H1 (cell line): ENCODE results near the gene PCDHB7. TPM values are rescaled to one million over a fixed set of nuclear protein-coding genes. Genes with fewer than 3 reads are reported as not detected.

Source experiments
- CTCF ChIA-PET: fragments of 300-600 bp; sonication (Branson Sonifier 250); formaldehyde crosslinking; loops from one replicate; lab custom pipeline; 2021; ENCODE audit not compliant: partially characterized antibody; lab: Charles Lee
- POLR2A ChIA-PET: fragments of 300-600 bp; sonication (Branson Sonifier 250); formaldehyde crosslinking; loops from one replicate; lab custom pipeline; 2021; ENCODE audit warnings: inconsistent platforms; ENCODE audit not compliant: partially characterized antibody; lab: Charles Lee
- DNase-seq, 2 experiments: peaks; one replicate each; pipeline versions ENCODE4 v3.0.0 to v3.0.0-alpha.2; 2010 to 2022; ENCODE audit warnings: low spot score in 2 of 2, low read depth in 1 of 2, mixed read lengths in 1 of 2
- FAIRE-seq: peaks from 2 replicates; lab custom pipeline; 2011; peaks lifted over from hg19 to GRCh38; lab: Jason Lieb, UNC
- H2AFZ ChIP-seq: 2 replicates; pipeline ENCODE4 v1.8.1; 2012; ENCODE audit warnings: low read length, inconsistent platforms
- H2AK5ac ChIP-seq: 2 replicates; pipeline ENCODE4 v1.6.1; 2013; ENCODE audit warnings: low read depth, low read length
- H2BK120ac ChIP-seq: replicated peaks from 2 replicates; pipeline ENCODE3; 2013; ENCODE audit warnings: low read depth, low read length, inconsistent platforms
- H2BK12ac ChIP-seq: 2 replicates; pipeline ENCODE4 v1.6.1; 2013; ENCODE audit warnings: low read depth, low read length
- H2BK15ac ChIP-seq: 2 replicates; pipeline ENCODE4 v1.6.1; 2013; ENCODE audit warnings: low read length
- H2BK20ac ChIP-seq: 2 replicates; pipeline ENCODE4 v1.6.1; 2013; ENCODE audit warnings: low read length
- H2BK5ac ChIP-seq: 2 replicates; pipeline ENCODE4 v1.6.1; 2013; ENCODE audit warnings: low read depth, low read length
- H3K14ac ChIP-seq: 2 replicates; pipeline ENCODE4 v1.6.1; 2013; ENCODE audit warnings: inconsistent platforms; ENCODE audit not compliant: insufficient read length
- H3K18ac ChIP-seq: 2 replicates; pipeline ENCODE4 v1.6.1; 2013; ENCODE audit warnings: low read length; ENCODE audit errors: extremely low read depth
- H3K23ac ChIP-seq: 2 replicates; pipeline ENCODE4 v1.6.1; 2013; ENCODE audit warnings: inconsistent platforms; ENCODE audit not compliant: insufficient read length
- H3K23me2 ChIP-seq: 2 replicates; pipeline ENCODE4 v1.6.1; 2013; ENCODE audit warnings: low read depth, low read length
- H3K27ac ChIP-seq: 2 replicates; pipeline ENCODE4 v1.6.1; 2011; ENCODE audit warnings: low read depth, low read length, inconsistent platforms
- H3K27me3 ChIP-seq, 4 experiments: replicated peaks in 1 of 4; 1 replicate in 1 of 4; 2 replicates in 3 of 4; pipeline versions ENCODE4 v1.6.1 to v1.8.1; 2011 to 2013; ENCODE audit warnings: low read length in 3 of 4, mild to moderate bottlenecking in 3 of 4, inconsistent platforms in 2 of 4, mixed read lengths in 2 of 4, moderate library complexity in 1 of 4; ENCODE audit not compliant: control insufficient read depth in 3 of 4, insufficient read depth in 3 of 4; ENCODE audit errors: extremely low read depth in 1 of 4
- H3K36me3 ChIP-seq, 4 experiments: 2 replicates each; pipeline versions ENCODE4 v1.6.1 to v1.8.1; 2011 to 2013; ENCODE audit warnings: mild to moderate bottlenecking in 4 of 4, low read length in 3 of 4, moderate library complexity in 2 of 4, control low read depth in 1 of 4, inconsistent platforms in 1 of 4; ENCODE audit not compliant: insufficient read depth in 4 of 4, control insufficient read depth in 2 of 4
- H3K4ac ChIP-seq: replicated peaks from 2 replicates; pipeline ENCODE3; 2013; ENCODE audit warnings: low read length, low read depth, mixed read lengths, inconsistent platforms; ENCODE audit not compliant: insufficient read length
- H3K4me1 ChIP-seq, 4 experiments: replicated peaks in 1 of 4; 1 replicate in 1 of 4; 2 replicates in 3 of 4; pipeline versions ENCODE4 v1.6.1 to v1.8.1; 2011 to 2013; ENCODE audit warnings: low read length in 3 of 4, inconsistent platforms in 2 of 4, mixed read lengths in 1 of 4; ENCODE audit not compliant: insufficient read depth in 4 of 4, control insufficient read depth in 3 of 4
- H3K4me2 ChIP-seq, 2 experiments: 2 replicates each; pipeline versions ENCODE4 v1.6.1 to v1.8.1; 2011 to 2013; ENCODE audit warnings: low read depth in 2 of 2, low read length in 2 of 2, control low read depth in 1 of 2, inconsistent platforms in 1 of 2, mild to moderate bottlenecking in 1 of 2; ENCODE audit not compliant: insufficient read depth in 1 of 2
- H3K4me3 ChIP-seq, 4 experiments: fragments of 200-600, 300-600 bp in 1 of 4; sonication (generic), shearing (Covaris generic), sonication (Bioruptor Twin) in 1 of 4; 2 replicates each; pipeline versions ENCODE4 v1.5.1 to v1.8.1; 2011 to 2016; ENCODE audit warnings: low read length in 4 of 4, low read depth in 3 of 4, control low read depth in 2 of 4, inconsistent platforms in 2 of 4, mild to moderate bottlenecking in 2 of 4, mixed read lengths in 1 of 4, moderate library complexity in 1 of 4; ENCODE audit not compliant: insufficient read depth in 2 of 4; ENCODE audit errors: extremely low read depth in 1 of 4
- H3K56ac ChIP-seq: replicated peaks from 2 replicates; pipeline ENCODE3; 2013; ENCODE audit warnings: low read depth, mild to moderate bottlenecking, mixed read lengths, low read length, inconsistent platforms; ENCODE audit not compliant: insufficient read length
- H3K79me1 ChIP-seq: 2 replicates; pipeline ENCODE4 v1.6.1; 2013; ENCODE audit warnings: low read depth, low read length, control low read depth
- H3K79me2 ChIP-seq, 2 experiments: 2 replicates each; pipeline versions ENCODE4 v1.6.1 to v1.8.1; 2012 to 2013; ENCODE audit warnings: low read length in 2 of 2, mild to moderate bottlenecking in 2 of 2, inconsistent platforms in 1 of 2; ENCODE audit not compliant: insufficient read depth in 2 of 2, control insufficient read depth in 1 of 2
- H3K9ac ChIP-seq, 4 experiments: replicated peaks in 1 of 4; 1 replicate in 1 of 4; 2 replicates in 3 of 4; pipeline versions ENCODE4 v1.6.1 to v1.8.1; 2011 to 2013; ENCODE audit warnings: low read depth in 3 of 4, low read length in 3 of 4, control low read depth in 2 of 4, mild to moderate bottlenecking in 2 of 4, moderate library complexity in 2 of 4, inconsistent platforms in 1 of 4; ENCODE audit errors: extremely low read depth in 1 of 4
- H3K9me3 ChIP-seq, 2 experiments: 2 replicates each; pipeline versions ENCODE4 v1.6.1 to v1.8.1; 2012 to 2013; ENCODE audit warnings: mild to moderate bottlenecking in 2 of 2, moderate library complexity in 2 of 2, control low read depth in 1 of 2, inconsistent platforms in 1 of 2, low read depth in 1 of 2, low read length in 1 of 2, mixed read lengths in 1 of 2; ENCODE audit not compliant: insufficient read depth in 2 of 2
- H4K20me1 ChIP-seq, 2 experiments: replicated peaks in 1 of 2; 2 replicates each; pipeline versions ENCODE3 to v1.8.1; 2011 to 2013; ENCODE audit warnings: inconsistent platforms in 2 of 2, low read length in 2 of 2, mild to moderate bottlenecking in 1 of 2; ENCODE audit not compliant: insufficient read depth in 2 of 2, control insufficient read depth in 1 of 2
- H4K5ac ChIP-seq: 2 replicates; pipeline ENCODE4 v1.6.1; 2013; ENCODE audit warnings: low read length, low read depth, mixed read lengths, inconsistent platforms; ENCODE audit not compliant: insufficient read length
- H4K8ac ChIP-seq: 2 replicates; pipeline ENCODE4 v1.8.0; 2013; ENCODE audit warnings: mild to moderate bottlenecking, moderate library complexity, low read length, inconsistent platforms; ENCODE audit not compliant: insufficient read depth; ENCODE audit errors: extremely low read depth
- H4K91ac ChIP-seq: replicated peaks from 2 replicates; pipeline ENCODE3; 2013; ENCODE audit warnings: low read length, mixed read lengths, inconsistent platforms; ENCODE audit not compliant: insufficient read length
- BCL11A ChIP-seq, 2 experiments: IDR thresholded peaks; one replicate each; pipeline ENCODE4 v1.6.1; 2011; ENCODE audit warnings: low read depth in 2 of 2, low read length in 2 of 2, mild to moderate bottlenecking in 2 of 2
- CHD1 ChIP-seq: IDR thresholded peaks from 2 replicates; pipeline ENCODE4 v1.6.1; 2012; ENCODE audit warnings: low read depth, low read length, improper control_type of control experiment
- GTF2F1 ChIP-seq: IDR thresholded peaks from 2 replicates; pipeline ENCODE4 v1.6.1; 2012; ENCODE audit warnings: low read depth, low read length, improper control_type of control experiment, borderline replicate concordance
- HDAC2 ChIP-seq, 2 experiments: fragments of 300-600 bp in 1 of 2; sonication (generic) in 1 of 2; IDR thresholded peaks; 2 replicates each; pipeline ENCODE4 v1.6.1; 2011 to 2012; ENCODE audit warnings: low read depth in 2 of 2, low read length in 2 of 2, mild to moderate bottlenecking in 2 of 2, moderate library complexity in 2 of 2, borderline replicate concordance in 1 of 2, inconsistent platforms in 1 of 2
- JUND ChIP-seq: IDR thresholded peaks from 2 replicates; pipeline ENCODE4 v1.6.1; 2011; ENCODE audit warnings: mild to moderate bottlenecking, improper control_type of control experiment, low read length
- POLR2A ChIP-seq, 2 experiments: IDR thresholded peaks; 1 replicate in 1 of 2; 2 replicates in 1 of 2; pipeline ENCODE4 v1.6.1; 2011; ENCODE audit warnings: low read depth in 2 of 2, low read length in 2 of 2, mild to moderate bottlenecking in 2 of 2; ENCODE audit errors: control extremely low read depth in 1 of 2
- POLR2AphosphoS5 ChIP-seq: IDR thresholded peaks from 2 replicates; pipeline ENCODE4 v1.6.1; 2011; ENCODE audit warnings: low read depth, low read length
- SIN3A ChIP-seq, 2 experiments: IDR thresholded peaks in 1 of 2; conservative IDR thresholded peaks in 1 of 2; 2 replicates each; pipeline ENCODE4 v1.6.1; 2011 to 2012; ENCODE audit warnings: low read length in 2 of 2, improper control_type of control experiment in 1 of 2, low read depth in 1 of 2, mild to moderate bottlenecking in 1 of 2
- SP2 ChIP-seq: IDR thresholded peaks from 2 replicates; pipeline ENCODE4 v1.6.1; 2012; ENCODE audit warnings: mild to moderate bottlenecking, low read length, inconsistent platforms
- SUZ12 ChIP-seq: fragments of 200-600 bp; sonication (generic); IDR thresholded peaks from 2 replicates; pipeline ENCODE4 v1.6.1; 2012; ENCODE audit warnings: mild to moderate bottlenecking, inconsistent platforms, low read length, moderate library complexity, mixed read lengths
- TAF1 ChIP-seq: IDR thresholded peaks from 2 replicates; pipeline ENCODE4 v1.6.1; 2011; ENCODE audit warnings: mild to moderate bottlenecking, low read depth, low read length
- ZNF274 ChIP-seq: IDR thresholded peaks from 2 replicates; pipeline ENCODE4 v1.7.0; 2012; ENCODE audit warnings: low read length, borderline replicate concordance; ENCODE audit errors: extremely low read depth
- WGBS, 2 experiments: shearing (Covaris generic) in 1 of 2; methylation state at CpG; one replicate each; pipeline versions ENCODE4 v1.1.6 to v1.1.7; 2013 to 2015; ENCODE audit warnings: low lambda C conversion rate in 2 of 2, mixed read lengths in 2 of 2, inconsistent platforms in 1 of 2, low coverage in 1 of 2, missing lambda C conversion rate in 1 of 2; ENCODE audit not compliant: insufficient replicate concordance in 2 of 2, insufficient coverage in 1 of 2, insufficient read length in 1 of 2; ENCODE audit errors: extremely low coverage in 1 of 2, missing lambda C conversion rate in 1 of 2; 5-methylcytosine and 5-hydroxymethylcytosine counted together
- polyA plus RNA-seq, 7 experiments: library from polyadenylated mRNA; depleted of rRNA in 3 of 7; stranded (reverse) in 5 of 7; unstranded in 2 of 7; fragments of >200 nt in 5 of 7; fragments of 200-250 nt in 2 of 7; gene quantifications; 1 replicate in 5 of 7; 2 replicates in 1 of 7; 4 replicates in 1 of 7; pipeline versions ENCODE4 v1.2.1 to v1.2.3, GENCODE V29; 2011 to 2013; ENCODE audit warnings: missing spikeins in 2 of 7, mixed read lengths in 2 of 7
- total RNA-seq: library from RNA; stranded (reverse); fragmentation: NEBNext Ultra II Directional; extraction: Animal tissue kit (Norgen Biotek cat#: 25700); gene quantifications from 2 replicates; pipeline ENCODE4 v1.2.1, GENCODE V29; 2021

PCDHB7 gene
- total and polyA plus RNA-seq, 2 of the 8 experiments (the other 6 are each of a cell fraction or from before 2014, with no cell fraction given) = 0.17 to 0.19 TPM

DNA sequence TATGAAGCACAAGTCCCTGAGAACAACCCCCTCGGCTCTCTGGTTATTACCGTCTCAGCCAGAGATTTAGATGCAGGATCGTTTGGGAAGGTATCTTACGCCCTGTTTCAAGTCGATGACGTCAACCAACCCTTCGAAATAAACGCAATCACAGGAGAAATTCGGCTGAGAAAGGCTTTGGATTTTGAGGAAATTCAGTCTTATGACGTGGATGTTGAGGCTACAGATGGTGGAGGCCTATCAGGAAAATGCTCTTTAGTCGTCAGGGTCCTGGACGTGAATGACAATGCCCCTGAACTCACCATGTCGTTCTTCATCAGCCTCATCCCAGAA, 21.5 kb upstream of the PCDHB7 start:
- no peak overlapping the region for H2BK120ac ChIP-seq
- no peaks in the 10 kb centered on the region for H3K79me1 ChIP-seq
- H3K14ac ChIP-seq = no peak overlapping the region
- no peaks in the 10 kb centered on the region for H4K20me1 ChIP-seq
- no peak overlapping the region for H2BK15ac ChIP-seq
- FAIRE-seq (no peak), DNase-seq (no peak)
- WGBS, 2 experiments = 93% methylated on average over 13 of the region's 13 CpGs; no CpG with 5 or more reads in 1 of the 2 experiments
- no peak overlapping the region for H2BK5ac ChIP-seq
- no peak overlapping the region for H2BK20ac ChIP-seq
- H3K56ac ChIP-seq = no peak overlapping the region
- no peaks in the 10 kb centered on the region for H3K27me3 ChIP-seq
- no peak overlapping the region for H3K27ac ChIP-seq
- no peak overlapping the region for H4K91ac ChIP-seq
- CTCF ChIA-PET = interaction anchor here (1.1 to 1.9 kb wide), 11 partner anchors 8 to 266 kb away, joined by 3 to 9 read pairs (median 5); partner anchors contain the start of genes PCDHB10, PCDHB11, PCDHB16 and PCDHB2
- H2AK5ac ChIP-seq = no peak overlapping the region
- no peak overlapping the region for H4K8ac ChIP-seq
- POLR2A ChIA-PET = no interaction called here
- no peak overlapping the region for H2BK12ac ChIP-seq
- H3K79me2 ChIP-seq = no peaks in the 10 kb centered on the region
- no peaks in the 10 kb centered on the region for H3K23me2 ChIP-seq
- no peak overlapping the region for H3K23ac ChIP-seq
- peaks cover 5 to 11% of the 10 kb centered on the region in 2 experiments; a peak in 2 of 4 replicates for H3K9me3 ChIP-seq
- H4K5ac ChIP-seq = no peak overlapping the region
- no peak overlapping the region for H3K18ac ChIP-seq
- H3K4ac ChIP-seq = no peak overlapping the region
- no peak overlapping the region for H3K9ac ChIP-seq
- H3K4me3 ChIP-seq = no peak overlapping the region
- H3K4me1 ChIP-seq = no peaks in the 10 kb centered on the region
- no peaks in the 10 kb centered on the region for H3K36me3 ChIP-seq
- H3K4me2 ChIP-seq = no peak overlapping the region
- H2AFZ ChIP-seq = no peak overlapping the region
- TF ChIP-seq CHD1 = no peak
- no peak for TF ChIP-seq GTF2F1
- no peak for TF ChIP-seq SP2
- no peak for TF ChIP-seq TAF1
- no peak for TF ChIP-seq BCL11A (IDR thresholded peaks at IDR 0.05; ENCODE audit: low read depth in 2 of 2, low read length in 2 of 2)
- no peak for TF ChIP-seq ZNF274
- TF ChIP-seq SIN3A (conservative IDR thresholded peaks at IDR 0.05 in 1 of 2, IDR thresholded peaks at IDR 0.05 in 1 of 2; ENCODE audit: low read depth in 1 of 2, low read length in 2 of 2) = no peak
- TF ChIP-seq SUZ12 = no peak
- no peak for TF ChIP-seq JUND
- TF ChIP-seq POLR2A (IDR thresholded peaks at IDR 0.05; ENCODE audit: control extremely low read depth in 1 of 2, low read depth in 2 of 2, low read length in 2 of 2) = no peak
- no peak for TF ChIP-seq HDAC2 (IDR thresholded peaks at IDR 0.05; ENCODE audit: borderline replicate concordance in 1 of 2, low read depth in 2 of 2, low read length in 2 of 2)
- TF ChIP-seq POLR2AphosphoS5 = no peak
